Activated CD4-positive, alpha-beta T cell treated with anti-CD3 and anti-CD28 coated beads, Interleukin-2, Interleukin-4, amounts not matched to agents 100 ng/mL and 50 ng/mL, durations not matched to agents 16 hours and 8 hours (primary cell): ENCODE results near the gene TST.

ENCODE experiments used
- DNase-seq: peaks from one replicate; pipeline ENCODE4 v3.0.0-alpha.2; 2020; ENCODE audit warnings: low spot score

Gene TST

DNA sequence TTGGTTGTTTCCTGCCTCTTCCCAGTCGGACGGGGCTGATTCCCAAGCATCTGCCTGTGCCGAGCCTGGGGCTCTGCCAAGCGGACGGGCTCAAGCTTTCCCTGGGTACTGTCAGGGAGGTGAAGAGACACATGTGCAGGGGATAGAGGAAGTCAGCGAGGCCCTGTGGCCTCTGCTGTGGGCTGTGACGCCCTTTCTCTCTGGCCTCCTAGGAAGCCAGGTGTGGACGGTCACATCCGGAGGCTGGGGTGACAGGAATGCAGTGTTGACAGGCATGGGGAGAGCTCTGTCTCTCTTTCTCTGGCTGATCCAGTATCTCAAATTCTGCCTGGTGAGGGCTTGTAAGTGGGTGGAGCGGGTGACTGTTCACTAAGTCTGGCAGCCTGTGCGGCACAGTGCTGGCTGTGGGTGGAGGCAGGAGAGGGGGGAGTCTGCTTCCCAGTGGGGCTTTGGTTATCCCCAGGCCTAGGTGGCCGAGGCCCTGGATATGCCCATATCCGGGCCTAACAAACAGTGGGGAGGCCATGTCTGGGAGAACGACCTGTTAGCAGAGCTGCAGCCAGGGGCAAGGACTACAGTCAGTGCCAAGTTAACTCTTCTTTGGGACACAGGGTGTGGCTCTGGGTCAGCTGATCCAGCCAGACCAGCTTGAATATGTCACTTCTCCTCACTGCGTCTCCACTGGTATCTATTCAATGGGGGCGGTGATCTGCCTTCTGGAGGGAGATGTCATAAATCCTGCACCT is 34.2 kb upstream of the TST start:
- DNase-seq, result no peak

DNA sequence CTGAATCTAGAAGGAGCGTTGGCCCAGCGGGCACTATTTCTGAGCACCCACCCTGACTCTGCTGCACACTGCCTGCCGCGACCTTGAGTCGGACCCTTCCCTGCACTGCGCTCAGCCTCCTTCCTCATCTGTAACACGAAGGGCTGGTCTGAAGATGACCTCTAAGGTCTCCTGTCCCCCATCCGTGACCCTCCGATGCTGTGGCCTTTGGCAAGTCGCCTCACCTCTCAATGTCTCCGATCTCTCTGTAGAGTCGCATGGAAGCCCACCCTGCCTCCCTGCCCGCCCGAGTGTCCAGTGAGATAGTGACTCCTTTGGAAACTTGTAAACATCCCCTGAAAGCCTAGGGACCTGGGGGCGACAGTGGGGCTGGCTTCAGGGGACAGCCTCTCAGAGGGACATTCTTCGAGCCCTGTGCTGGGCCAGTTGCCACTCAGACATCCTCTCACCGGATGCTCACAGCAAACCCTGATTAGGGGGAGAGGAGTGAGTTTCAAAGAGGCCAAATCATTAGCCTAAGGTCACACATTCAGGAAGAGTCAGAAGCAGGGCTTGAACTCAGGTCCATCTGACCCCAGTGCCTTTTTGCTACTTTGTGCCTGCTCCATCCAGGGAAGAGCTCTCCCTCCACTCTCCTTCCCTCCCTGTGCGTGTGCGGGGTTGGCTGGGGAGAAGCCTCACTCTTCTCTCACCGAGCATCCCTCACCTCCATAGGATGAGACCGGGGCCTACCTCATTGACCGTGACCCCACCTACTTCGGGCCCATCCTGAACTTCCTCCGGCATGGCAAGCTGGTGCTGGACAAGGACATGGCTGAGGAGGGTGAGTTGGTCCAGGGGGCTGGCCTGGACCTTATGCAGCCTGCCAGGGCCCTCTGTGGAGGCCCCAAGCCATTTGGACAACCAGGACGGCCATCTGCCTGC is 33.4 kb upstream of the TST start:
- no peak for DNase-seq

DNA sequence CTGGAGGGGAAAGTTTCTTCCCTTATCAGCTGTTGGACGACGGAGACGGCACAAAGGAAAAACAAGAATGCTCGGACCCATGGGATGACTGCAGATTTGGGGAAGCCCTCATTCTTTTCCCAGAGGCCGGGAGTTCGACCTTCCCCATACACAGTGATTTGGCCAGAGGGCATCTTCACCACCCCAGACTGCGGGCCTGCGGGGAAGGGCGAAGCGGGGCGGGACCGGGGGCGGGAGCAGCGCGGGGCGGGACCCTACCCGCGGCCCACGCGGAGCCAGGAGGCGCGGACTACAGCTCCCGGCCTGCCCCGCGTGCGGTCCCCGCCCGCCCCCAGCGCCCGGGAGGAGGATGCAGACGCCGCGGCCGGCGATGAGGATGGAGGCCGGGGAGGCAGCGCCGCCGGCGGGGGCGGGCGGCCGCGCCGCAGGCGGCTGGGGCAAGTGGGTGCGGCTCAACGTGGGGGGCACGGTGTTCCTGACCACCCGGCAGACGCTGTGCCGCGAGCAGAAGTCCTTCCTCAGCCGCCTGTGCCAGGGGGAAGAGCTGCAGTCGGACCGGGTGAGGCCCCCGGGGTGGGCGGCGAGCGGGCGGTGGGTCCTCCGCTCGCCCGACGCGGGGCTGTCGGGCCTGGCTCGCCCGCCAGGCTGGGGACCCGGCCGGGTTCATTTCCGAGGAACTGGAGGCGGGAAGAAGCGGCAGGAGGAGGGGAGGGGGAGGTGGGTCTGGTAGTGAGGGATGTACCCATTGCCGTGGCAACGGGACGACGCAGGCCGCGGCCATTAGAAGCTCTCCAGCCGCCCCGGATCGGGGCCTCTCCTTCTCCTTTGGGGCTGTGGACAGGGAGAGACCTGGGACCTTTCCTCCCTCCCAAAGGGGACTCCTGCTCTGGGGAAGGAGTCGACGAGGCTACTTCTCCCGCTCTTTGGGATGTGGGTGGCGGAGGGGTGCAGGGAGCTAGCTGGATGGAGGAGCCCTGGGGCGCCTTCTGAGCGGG is 32.4 kb upstream of the TST start, which contains the start of gene KCTD17:
Gene KCTD17, plus strand, starts transcription at position 352 of the 995 bp plus-strand sequence. Its CDS starts 19 bp downstream, at position 371.
- DNase-seq, result peak; percentile 79

DNA sequence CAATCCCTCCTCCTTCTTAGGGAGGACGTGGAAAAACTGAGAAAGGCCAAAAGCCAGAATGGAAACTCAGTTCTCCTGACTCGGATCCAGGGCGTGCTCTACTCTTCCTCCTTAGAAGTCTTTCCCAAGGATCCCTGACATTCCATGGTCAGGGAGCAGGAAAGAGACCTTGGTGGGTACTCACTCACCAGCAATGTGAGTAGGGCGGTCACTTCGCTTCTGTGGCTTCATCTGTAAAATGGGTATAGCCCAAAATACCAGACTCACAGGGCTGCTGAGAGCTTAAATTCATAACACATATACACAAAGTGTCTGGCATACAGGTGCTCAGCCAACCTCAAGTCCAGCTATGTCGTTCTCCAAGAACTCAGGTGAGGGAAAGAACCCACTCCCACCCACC is 31.7 kb upstream of the TST start:
- no peak for DNase-seq

DNA sequence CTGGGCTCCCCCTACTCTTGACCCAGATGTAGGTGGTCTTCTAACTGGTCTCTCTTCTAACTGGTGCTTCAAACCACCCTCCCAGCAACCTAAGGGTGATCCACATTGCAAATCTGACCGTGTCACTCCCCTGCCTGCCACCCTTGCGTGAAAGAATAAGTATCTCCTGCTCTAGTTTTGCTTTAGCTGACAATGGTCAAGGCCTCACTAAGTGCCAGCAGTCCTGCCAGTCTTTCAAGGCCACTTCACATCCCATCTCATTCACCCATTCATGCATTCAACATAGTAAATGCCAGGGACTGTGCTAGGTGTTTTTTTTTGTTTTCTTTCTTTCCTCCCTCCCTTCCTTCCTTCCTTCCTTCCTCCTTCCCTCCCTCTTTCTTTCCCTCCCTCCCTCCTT is 30.0 kb upstream of the TST start:
- DNase-seq, result no peak

DNA sequence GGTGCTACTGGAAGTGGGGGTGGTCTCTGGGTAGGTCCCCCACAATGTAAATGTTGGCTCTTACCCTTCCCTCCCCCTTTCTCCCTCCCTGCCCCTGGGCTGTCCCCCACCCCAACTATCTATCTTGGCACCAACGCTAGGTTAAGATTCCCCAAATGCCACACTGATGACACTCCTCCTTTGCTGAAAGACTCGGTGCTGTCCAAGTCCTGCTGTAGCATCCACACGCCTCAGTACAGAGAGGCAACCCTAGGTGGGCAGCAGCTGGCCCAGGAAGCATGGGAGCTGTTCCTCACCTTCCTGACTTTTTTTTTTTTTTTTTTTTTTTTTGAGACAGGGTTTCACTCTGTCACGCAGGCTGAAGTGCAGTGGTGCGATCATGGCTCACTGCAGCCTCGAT is 28.9 kb upstream of the TST start:
- DNase-seq, result no peak

DNA sequence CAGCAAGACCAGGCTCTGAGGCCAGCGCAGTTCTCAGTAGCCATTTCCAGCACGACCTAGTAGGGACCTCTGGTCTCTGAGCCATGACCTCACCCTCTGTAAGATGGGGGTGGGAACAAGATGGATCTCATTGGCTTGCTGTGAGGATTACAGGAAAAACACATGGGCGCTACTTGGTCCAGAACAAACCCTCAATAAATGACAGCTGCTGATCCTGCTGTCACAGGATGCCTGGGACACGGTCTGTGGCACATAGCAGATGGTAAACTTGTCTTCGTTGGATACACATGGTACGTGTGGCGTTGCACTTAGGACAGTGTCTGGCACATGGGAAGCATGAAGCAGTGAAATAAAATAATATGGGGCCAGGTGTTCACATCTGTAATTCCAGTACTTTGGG is 27.8 kb upstream of the TST start:
- DNase-seq, result no peak

DNA sequence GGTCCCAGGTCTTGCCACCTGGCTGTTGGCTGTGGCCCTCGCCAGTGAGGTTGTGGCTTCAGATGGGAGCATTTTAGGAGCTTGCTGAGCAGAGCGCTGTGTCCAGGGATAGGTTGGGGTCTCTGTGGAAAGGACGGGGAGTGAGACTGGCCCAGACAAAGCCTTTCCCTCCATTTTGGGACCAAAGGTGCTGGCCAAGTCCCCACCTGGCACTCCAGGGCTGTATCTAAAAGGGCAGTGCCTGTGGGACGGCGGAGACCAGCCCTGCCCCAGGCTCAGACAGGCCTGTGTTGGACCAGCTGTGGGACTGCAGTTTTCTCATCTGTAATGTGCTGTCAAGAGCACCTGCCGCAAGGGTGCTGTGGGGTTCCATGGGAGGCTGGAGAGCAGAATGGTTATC is 27.3 kb upstream of the TST start:
- DNase-seq, result no peak

DNA sequence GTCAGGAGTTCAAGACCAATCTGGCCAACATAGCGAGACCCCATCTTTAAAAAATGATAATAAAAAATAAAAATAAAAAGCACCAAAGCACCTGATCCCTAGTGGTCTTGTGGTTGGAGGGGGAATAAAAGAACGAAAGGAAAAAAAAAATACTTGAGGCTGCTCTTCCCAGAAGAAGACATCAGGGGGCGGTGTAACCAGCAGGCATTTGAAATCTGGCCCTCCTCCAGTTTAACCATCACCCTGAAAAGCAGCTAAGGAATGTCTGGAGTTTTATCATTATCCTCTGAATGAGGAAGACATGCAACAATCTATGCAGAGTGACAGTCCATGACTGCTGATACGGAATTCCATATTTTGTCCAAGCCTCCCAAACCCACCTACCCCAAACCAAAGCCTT is 26.7 kb upstream of the TST start:
- DNase-seq, result no peak

DNA sequence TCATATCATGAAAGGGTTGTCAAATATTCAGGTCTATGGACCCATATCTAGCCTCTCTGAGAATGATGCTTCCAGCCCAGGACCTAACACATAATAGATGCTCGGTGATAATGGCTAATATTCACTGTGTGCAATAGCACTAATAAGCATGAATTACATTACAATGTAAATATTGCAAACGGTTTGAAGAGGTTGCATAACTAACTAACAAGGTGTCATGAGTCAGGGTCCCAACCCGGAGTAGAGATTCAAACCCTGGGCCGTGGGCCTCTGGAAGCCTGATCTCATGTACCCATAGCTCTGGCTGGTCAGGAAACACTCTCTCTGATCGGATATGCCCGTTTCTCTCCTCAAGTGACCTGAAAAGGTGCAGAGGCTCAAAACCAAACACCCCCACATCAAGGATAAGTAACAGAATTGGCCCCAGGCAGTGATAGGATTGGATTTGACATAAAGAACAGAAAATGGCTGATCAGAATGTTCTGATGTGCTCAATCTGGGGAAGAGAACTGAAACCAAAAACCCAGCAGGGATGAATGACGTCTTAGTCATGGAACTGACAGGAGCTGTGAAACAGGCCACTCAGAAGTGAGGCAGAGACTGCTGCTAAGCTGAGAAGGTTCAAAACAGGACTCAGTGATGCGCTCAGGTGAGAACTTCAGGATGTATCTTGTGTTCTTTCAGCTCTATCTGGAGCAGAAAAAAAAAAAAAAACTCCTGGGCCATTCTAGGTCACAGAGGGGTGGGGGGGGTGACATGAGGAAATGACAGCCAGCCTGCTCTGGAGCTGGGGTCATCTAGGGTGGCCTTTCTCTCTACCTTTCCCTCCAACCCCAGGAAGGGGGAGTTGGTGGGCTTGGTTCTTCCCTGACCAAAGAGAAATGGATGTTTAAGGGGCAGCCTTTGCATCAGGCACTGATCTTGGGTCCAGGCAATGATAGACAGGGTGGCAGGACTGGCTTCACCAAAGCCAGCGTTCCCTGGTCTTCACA is 25.7 kb upstream of the TST start:
- DNase-seq, result no peak

DNA sequence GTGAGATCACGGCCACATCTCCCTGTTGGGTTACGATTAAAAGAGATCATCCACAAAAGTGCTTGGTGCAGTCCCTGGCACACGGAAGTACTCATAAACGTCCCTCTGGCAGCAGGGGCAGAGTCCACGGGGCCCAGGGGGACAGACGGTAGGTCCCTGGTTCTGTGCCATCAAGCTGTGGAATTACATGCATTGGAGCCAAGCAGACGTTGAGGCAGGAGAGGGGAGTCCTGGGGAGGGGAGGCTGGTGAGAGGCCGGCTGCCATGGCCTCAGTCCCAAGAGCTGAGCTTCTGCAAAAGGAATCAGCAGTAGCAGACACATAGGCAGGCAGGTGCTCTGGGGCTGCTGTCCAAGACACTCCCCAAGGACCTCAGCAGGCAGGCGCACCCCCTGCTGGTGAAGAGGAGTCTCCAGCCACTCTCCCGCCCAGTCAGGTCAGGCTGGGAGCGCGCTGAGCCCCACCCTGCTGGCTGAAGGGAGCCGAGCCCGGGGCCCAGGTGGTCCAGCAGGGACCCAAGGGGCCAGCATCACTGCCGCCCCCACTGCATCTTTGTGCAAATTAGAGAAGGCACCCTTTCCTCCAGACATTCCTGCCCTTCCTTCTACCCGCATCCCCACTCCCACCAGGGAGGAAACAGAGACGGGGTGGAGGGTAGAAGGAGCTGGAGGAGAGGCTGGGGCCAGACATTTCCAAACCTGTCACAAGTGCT is 24.7 kb upstream of the TST start:
- peak; percentile 66 for DNase-seq

DNA sequence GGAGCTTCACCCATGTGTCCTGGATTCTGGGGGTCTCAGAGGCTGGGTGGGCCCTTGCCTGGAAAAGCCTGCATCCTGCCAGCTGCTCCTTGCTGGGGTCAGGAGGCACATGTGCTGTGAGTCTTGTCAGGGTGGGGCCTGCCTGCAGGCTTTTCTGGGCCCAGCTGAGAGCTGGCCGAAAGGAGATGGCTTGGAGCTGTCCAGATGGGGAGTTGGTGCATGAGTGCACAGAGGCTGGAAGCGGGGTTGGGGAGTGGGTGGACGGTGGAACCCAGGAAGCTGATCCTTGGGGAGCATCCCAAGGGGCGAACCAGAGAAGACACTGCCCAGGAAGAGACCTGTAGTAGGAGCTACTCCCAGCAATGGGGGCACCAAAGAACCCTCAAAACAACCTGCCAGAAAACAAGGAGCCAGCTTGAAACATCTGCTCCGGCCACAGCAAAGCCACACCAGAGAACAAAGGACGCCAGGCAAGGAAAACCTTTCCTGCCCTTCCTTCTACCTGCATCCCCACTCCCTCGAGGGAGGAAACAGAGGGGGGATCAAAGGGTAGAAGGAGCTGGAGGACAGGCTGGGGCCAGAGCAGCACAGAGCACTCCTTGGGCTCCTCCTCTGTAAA is 24.1 kb upstream of the TST start:
- no peak for DNase-seq

DNA sequence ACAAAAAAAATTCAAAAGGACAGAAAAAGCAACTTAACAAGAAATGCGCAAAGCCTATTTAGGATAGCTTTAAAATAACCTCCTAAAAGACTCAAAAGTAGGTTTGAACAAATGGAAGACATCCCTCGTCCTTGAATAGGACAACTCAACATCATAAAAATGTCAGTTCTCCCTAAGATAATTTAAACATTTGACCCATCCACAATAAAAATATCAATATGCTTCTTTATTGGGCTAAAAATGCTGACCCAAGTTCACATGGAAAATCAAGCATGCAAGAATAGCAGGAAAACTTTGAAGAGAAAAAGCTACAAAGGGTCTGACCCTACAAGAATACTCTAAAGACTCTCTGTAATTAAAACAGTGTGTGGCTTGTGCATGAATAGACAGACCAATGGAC is 20.2 kb upstream of the TST start:
- no peak for DNase-seq

DNA sequence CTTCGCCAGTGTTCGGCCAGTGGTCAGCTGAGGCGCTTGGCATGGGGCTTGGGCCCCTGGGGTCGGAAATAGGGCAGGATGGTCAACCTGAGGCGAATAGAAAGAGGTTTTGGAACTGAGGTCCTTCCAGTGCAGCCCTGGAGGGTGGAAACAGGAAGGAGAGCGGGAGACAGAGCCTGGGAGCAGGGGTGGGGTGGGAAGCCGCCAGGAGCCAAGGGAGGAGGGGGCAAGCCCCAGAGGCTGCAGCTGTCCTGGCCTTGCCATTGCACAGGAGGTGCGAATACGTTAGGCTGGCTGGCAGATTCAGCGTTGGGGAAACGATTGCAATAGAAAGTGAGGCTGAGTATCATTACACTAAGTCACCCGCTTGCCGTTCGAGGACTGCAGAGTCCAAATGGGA is 18.4 kb upstream of the TST start:
- DNase-seq, result no peak

DNA sequence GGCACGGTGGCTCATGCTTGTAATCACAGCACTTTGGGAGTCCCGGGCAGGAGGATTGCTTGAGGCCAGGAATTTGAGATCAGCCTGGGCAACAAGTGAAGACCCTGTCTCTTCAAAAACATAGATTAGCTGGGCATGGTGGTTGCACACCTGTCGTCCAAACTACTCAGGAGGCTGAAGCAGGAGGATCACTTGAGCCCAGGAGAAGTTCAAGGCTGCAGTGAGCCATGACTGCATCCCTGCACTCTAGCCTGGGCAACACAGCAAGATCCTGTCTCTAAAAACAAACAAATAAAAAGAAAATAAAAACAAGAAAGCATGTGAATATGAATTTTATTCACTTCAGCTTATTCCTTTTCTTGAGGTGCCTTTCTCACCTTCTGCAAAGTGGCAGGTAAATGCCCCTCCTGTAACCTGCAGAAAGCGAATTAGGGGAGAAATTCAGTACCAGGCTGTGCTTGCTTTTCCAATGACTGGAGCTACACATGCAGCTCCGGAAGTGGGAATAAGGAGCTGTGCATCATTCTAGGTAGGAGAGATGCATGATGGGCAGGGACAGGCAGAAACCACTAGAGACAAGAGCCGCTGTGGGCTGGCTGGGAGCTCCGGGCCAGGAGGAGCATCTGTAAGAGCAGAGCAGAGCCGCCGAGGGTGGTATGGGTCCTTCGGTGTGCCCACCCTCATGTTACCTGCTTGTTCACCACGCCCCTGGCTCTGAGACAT is 17.6 kb upstream of the TST start:
- DNase-seq, result no peak

DNA sequence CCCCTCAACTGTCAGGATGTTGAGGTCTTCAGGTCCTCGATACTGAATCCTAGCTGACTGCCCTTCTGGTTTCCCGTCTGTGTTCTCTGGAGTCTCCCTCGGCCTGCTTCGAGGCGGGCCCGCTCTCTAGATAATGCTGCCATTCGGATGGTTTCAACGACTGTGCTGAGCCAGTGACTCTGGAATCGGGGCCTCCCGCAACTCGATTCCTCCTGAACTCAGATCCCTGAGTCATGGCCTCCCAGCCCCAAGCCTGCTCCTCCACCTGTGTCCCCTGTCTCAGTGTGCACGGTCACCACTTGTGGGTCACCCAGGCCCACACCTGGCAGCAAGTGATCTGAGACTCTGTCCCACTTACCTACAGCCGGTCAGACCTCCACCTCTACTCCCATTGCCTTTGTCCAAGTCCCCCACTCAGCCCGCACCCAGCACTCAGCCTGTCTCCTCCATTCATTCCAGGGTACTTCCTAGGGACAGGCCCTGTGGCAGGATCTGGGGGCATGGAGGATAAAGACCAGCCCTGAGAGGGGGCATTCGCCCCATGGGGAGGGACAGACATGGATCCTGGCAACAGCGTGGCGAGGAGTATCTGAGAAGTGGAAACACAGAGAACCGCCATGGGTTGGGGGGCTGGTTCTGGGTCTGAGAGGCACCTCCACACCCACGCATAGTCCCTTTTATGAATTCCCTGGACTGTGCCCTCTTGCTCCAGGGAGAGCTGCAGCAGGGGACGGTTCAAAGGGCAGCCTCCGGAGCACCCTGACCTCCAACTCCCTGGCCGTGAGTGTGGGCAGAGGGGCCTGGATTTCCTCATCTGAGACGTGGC is 14.6 kb upstream of the TST start:
- no peak for DNase-seq

DNA sequence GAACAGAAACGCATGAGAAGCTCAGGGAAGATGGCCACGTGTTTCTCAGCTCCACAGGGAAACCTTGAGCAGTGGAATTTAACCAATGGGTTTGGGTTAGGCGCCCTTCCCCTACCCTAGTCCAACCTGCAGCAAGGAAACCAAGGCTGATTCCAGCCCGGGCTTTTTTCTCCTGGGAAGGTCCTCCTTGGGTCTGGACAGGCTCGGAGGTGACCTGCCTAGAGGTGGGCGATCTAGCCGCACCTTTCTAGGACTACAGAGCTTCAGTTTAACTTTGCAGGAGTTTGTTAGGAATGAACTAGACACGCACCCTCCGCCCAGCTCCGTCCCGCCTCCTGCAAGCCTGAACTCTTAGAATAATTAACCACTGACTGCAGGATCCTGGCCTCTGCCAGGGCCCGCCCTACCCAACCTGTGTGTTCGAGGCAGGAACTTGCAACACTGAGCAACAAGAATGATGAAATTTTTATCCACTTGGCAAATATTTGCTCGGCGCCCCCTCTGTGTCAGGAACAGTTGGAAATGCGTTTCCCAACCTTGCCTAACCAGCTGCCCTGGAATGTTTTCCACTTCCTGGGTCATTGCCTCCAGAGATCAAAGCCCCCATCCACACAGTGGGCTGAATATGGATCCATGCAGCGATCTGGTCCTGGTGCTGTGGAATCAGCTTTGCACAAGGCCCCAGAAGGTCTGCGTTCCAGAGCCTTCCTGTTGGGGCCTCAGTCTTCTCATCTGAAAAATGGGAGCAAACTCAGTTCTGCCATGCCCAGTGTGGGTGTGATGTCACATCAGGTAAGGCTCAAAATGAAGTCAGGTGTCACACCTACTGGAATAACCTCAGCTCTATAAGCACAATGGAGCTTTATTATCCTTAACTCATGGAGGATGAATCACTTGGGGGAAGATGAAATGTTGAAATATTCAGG is 13.6 kb upstream of the TST start:
- no peak for DNase-seq
